ENCODE measurements around the gene P3R3URF. TPM values are rescaled to one million over a fixed set of nuclear protein-coding genes. Genes with fewer than 3 reads are reported as not detected.

Gene P3R3URF
- total and polyA plus RNA-seq, 9 of the 15 experiments (the other 6 are each of a cell fraction or from before 2014, with no cell fraction given): not detected

DNA sequence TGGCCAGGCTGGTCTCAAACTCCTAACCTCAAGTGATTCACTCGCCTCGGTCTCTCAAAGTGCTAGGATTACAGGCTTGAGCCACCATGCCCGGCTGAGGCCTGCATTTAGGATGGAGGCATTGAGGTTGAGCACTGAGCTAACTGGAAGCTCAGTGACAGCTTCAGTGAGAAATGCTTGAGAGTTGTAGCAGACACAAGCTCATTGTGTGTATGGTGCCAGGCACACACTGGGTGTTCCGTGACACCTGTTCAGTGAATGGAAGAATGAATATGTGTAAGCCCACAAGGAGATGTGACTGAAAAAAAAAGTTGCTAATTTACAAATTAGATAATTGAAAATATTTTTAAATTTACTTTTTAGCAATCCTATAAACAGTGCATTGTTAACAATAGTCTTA, 48.7 kb upstream of the P3R3URF start:
- POLR2A ChIA-PET: interaction anchor here (0.7 to 2.5 kb wide), 5 partner anchors 9 to 93 kb away, joined by 4 to 12 read pairs (median 6); partner anchors contain the start of genes PIK3R3 and RAD54L
- Histone ChIP-seq H3K36me3 (ENCODE audit: control insufficient read depth, insufficient read depth, low read length) (no peaks in the 10 kb centered on the region), H3K4me3 (no peak overlapping the region), H3K4me2 (ENCODE audit: insufficient read depth, low read length) (no peak overlapping the region), H3K79me2 (ENCODE audit: control insufficient read depth, insufficient read depth, low read length) (no peaks in the 10 kb centered on the region), H4K20me1 (replicated peaks; ENCODE audit: control insufficient read depth, insufficient read depth, low read length) (no peaks in the 10 kb centered on the region), H2AFZ (ENCODE audit: low read depth, low read length) (no peak overlapping the region), H3K27ac (ENCODE audit: extremely low read depth, low read depth, low read length) (no peak overlapping the region), H3K9me1 (ENCODE audit: control insufficient read depth, insufficient read depth, low read length) (no peaks in the 10 kb centered on the region), H3K4me1 (replicated peaks in 1 of 2; ENCODE audit: control insufficient read depth in 2 of 2, insufficient read depth in 2 of 2, low read length in 2 of 2) (no peaks in the 10 kb centered on the region; a peak in 1 of 5 replicates), H3K9me3 (replicated peaks; ENCODE audit: control insufficient read depth, insufficient read depth, low read depth, low read length) (no peaks in the 10 kb centered on the region), H3K9ac (ENCODE audit: insufficient read depth in 1 of 2, low read depth in 2 of 2, low read length in 2 of 2) (no peak overlapping the region), H3K27me3 (ENCODE audit: control insufficient read depth in 2 of 2, insufficient read depth in 2 of 2, low read length in 2 of 2) (no peaks in the 10 kb centered on the region)
- intact Hi-C loops (cut with micrococcal nuclease): loop anchor here (5.0 kb wide), 1 partner anchor 122 kb away; no protein-coding TSS in a partner anchor
- CTCF ChIA-PET (ENCODE audit: low intra/inter-chr PET ratio): interaction anchor here (0.5 to 4.6 kb wide), 2 partner anchors 47 to 188 kb away, joined by 4 to 32 read pairs; no protein-coding TSS in a partner anchor
- no peak for ATAC-seq
- WGBS (ENCODE audit: insufficient coverage, low coverage, missing lambda C conversion rate): 32% methylated on average over 4 of the region's 4 CpGs
- in situ Hi-C loops (cut with MboI): no loop called here
- no TSS peak for BruUV-seq (replicated peaks)
- FAIRE-seq: no peak
- TF ChIP-seq CBX5 (IDR thresholded peaks at IDR 0.05; ENCODE audit: borderline replicate concordance, low read depth) (no peak), EWSR1 (IDR thresholded peaks at IDR 0.05; ENCODE audit: borderline replicate concordance, low read depth, partially characterized antibody) (no peak), FOXM1 (IDR thresholded peaks at IDR 0.05; ENCODE audit: low read depth) (no peak), FOXM1 (CRISPR knock-in tag; IDR thresholded peaks at IDR 0.05; ENCODE audit: low read depth) (no peak), NUFIP1 (IDR thresholded peaks at IDR 0.05; ENCODE audit: partially characterized antibody) (no peak), NRF1 (conservative IDR thresholded peaks at IDR 0.05 in 1 of 2, IDR thresholded peaks at IDR 0.05 in 1 of 2) (no peak), NCOA2 (IDR thresholded peaks at IDR 0.05; ENCODE audit: partially characterized antibody in 2 of 2) (no peak), HLTF (IDR thresholded peaks at IDR 0.05) (no peak), RAD51 (IDR thresholded peaks at IDR 0.05; ENCODE audit: borderline replicate concordance, low read depth) (no peak), IRF2 (CRISPR knock-in tag; IDR thresholded peaks at IDR 0.05) (no peak)
- TF ChIP-seq, protein P1, sequence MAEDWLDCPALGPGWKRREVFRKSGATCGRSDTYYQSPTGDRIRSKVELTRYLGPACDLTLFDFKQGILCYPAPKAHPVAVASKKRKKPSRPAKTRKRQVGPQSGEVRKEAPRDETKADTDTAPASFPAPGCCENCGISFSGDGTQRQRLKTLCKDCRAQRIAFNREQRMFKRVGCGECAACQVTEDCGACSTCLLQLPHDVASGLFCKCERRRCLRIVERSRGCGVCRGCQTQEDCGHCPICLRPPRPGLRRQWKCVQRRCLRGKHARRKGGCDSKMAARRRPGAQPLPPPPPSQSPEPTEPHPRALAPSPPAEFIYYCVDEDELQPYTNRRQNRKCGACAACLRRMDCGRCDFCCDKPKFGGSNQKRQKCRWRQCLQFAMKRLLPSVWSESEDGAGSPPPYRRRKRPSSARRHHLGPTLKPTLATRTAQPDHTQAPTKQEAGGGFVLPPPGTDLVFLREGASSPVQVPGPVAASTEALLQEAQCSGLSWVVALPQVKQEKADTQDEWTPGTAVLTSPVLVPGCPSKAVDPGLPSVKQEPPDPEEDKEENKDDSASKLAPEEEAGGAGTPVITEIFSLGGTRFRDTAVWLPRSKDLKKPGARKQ (CRISPR knock-in tag; IDR thresholded peaks at IDR 0.05): no peak
- DNase-seq (ENCODE audit: extremely low read depth in 1 of 4, low spot score in 3 of 4): no peak
